ENCODE data around the gene TRERF1. TPM values are rescaled to one million over a fixed set of nuclear protein-coding genes. Genes with fewer than 3 reads are reported as not detected.
A peak's percentile ranks its signal among the peaks of the same experiment; 100 is the strongest.

TRERF1 gene
- polyA plus RNA-seq, 1 of the 3 experiments (the other 2 are of a cell fraction) = 3.6 TPM

GRCh38 chr6:42462474-42462972 lies 10.8 kb upstream of the TRERF1 start:
- no peak for TF ChIP-seq TAF1 (IDR thresholded peaks at IDR 0.05; ENCODE audit: borderline replicate concordance, low read depth, low read length)
- TF ChIP-seq IRF3 (IDR thresholded peaks at IDR 0.05; ENCODE audit: low read depth, low read length) = no peak
- no peak for TF ChIP-seq FOXM1 (IDR thresholded peaks at IDR 0.05; ENCODE audit: low read depth)
- TF ChIP-seq SMC3 (IDR thresholded peaks at IDR 0.05; ENCODE audit: low read depth, low read length) = no peak
- no peak for TF ChIP-seq PBX3 (IDR thresholded peaks at IDR 0.05)
- no peak for TF ChIP-seq TCF12 (IDR thresholded peaks at IDR 0.05)
- TF ChIP-seq JUND (IDR thresholded peaks at IDR 0.05) = no peak
- TF ChIP-seq TEAD4 (IDR thresholded peaks at IDR 0.05; ENCODE audit: borderline replicate concordance, insufficient read depth) = no peak
- TF ChIP-seq RAD21 (IDR thresholded peaks at IDR 0.05; ENCODE audit: low read length) = no peak
- TF ChIP-seq CHD2 (IDR thresholded peaks at IDR 0.05; ENCODE audit: low read length, partially characterized antibody) = no peak
- TF ChIP-seq RCOR1 (IDR thresholded peaks at IDR 0.05; ENCODE audit: low read length) = no peak
- Histone ChIP-seq H3K27me3 (ENCODE audit: insufficient read depth) (no peaks in the 10 kb centered on the region), H3K9ac (no peak overlapping the region), H3K4me2 (no peak overlapping the region), H3K9me3 (no peaks in the 10 kb centered on the region; the same call in 1 of the 2 replicates), H3K9me2 (no peaks in the 10 kb centered on the region), H3K36me3 (replicated peaks in 1 of 2; ENCODE audit: control insufficient read depth in 1 of 2, insufficient read depth in 2 of 2, low read length in 1 of 2) (no peaks in the 10 kb centered on the region), H2AFZ (ENCODE audit: low read depth) (no peak overlapping the region), H3F3A (replicated peaks; ENCODE audit: insufficient read depth) (peaks cover 12% of the 10 kb centered on the region), H3K4me3 (ENCODE audit: low read depth in 2 of 2, low read length in 1 of 2) (no peak overlapping the region), H3K79me2 (ENCODE audit: insufficient read depth) (no peaks in the 10 kb centered on the region), H3K4me1 (ENCODE audit: control insufficient read depth in 1 of 2, insufficient read depth in 2 of 2, low read depth in 1 of 2, low read length in 1 of 2) (no peaks in the 10 kb centered on the region), H4K20me1 (ENCODE audit: insufficient read depth) (no peaks in the 10 kb centered on the region), H3K27ac (ENCODE audit: low read depth in 2 of 2, low read length in 1 of 2) (no peak overlapping the region)
- POLR2A ChIA-PET = no interaction called here
- no peak for DNase-seq
- CTCF ChIA-PET = interaction anchor here (1.0 to 2.1 kb wide), 3 partner anchors 70 to 152 kb away, joined by 3 to 7 read pairs (median 5); no protein-coding TSS in a partner anchor
- WGBS (ENCODE audit: low lambda C conversion rate) = 86% methylated on average over 5 of the region's 6 CpGs

- H3K4me2 ChIP-seq = no peak overlapping the region
- 48% methylated on average over 1 of the region's 1 CpG for WGBS (ENCODE audit: low lambda C conversion rate)
Measured at GRCh38 chr6:42460883-42461282, 9.2 kb upstream of the TRERF1 start.

More at GRCh38 chr6:42460883-42461282, 9.2 kb upstream of the TRERF1 start:
- no peak for DNase-seq
- Histone ChIP-seq H3K9ac (no peak overlapping the region), H2AFZ (ENCODE audit: low read depth) (peak overlapping the region; percentile 35; the same call in 1 of the 2 replicates), H3K27ac (ENCODE audit: low read depth in 2 of 2, low read length in 1 of 2) (no peak overlapping the region), H3K9me3 (no peaks in the 10 kb centered on the region; the same call in 1 of the 2 replicates), H4K20me1 (ENCODE audit: insufficient read depth) (no peaks in the 10 kb centered on the region), H3K36me3 (replicated peaks in 1 of 2; ENCODE audit: control insufficient read depth in 1 of 2, insufficient read depth in 2 of 2, low read length in 1 of 2) (no peaks in the 10 kb centered on the region), H3K27me3 (ENCODE audit: insufficient read depth) (no peaks in the 10 kb centered on the region), H3K4me1 (ENCODE audit: control insufficient read depth in 1 of 2, insufficient read depth in 2 of 2, low read depth in 1 of 2, low read length in 1 of 2) (no peaks in the 10 kb centered on the region), H3K9me2 (no peaks in the 10 kb centered on the region), H3K4me3 (ENCODE audit: low read depth in 2 of 2, low read length in 1 of 2) (no peak overlapping the region), H3F3A (replicated peaks; ENCODE audit: insufficient read depth) (peaks cover 12% of the 10 kb centered on the region), H3K79me2 (ENCODE audit: insufficient read depth) (no peaks in the 10 kb centered on the region)
- ChIA-PET CTCF (interaction anchor here (2.1 kb wide), 1 partner anchor 86 kb away, joined by 7 read pairs; no protein-coding TSS in a partner anchor), POLR2A (no interaction called here)
- TF ChIP-seq NRF1 (IDR thresholded peaks at IDR 0.05; ENCODE audit: low read depth, low read length) (no peak), RCOR1 (IDR thresholded peaks at IDR 0.05; ENCODE audit: low read length) (no peak), FOSL2 (IDR thresholded peaks at IDR 0.05; ENCODE audit: borderline replicate concordance, low read depth) (peak; percentile 59; the same call in 1 of the 2 replicates), SIN3A (IDR thresholded peaks at IDR 0.05; ENCODE audit: borderline replicate concordance, low read depth, low read length) (no peak)

Measured in SK-N-SH (cell line).